SW480 (cell line): Measurements from ENCODE around the gene CCL2.
A peak's percentile ranks its signal among the peaks of the same experiment; 100 is the strongest.

Experiments
- DNase-seq: peaks from one replicate; pipeline ENCODE4 v3.0.0-alpha.2; 2016; ENCODE audit warnings: low spot score

CCL2 gene

DNA sequence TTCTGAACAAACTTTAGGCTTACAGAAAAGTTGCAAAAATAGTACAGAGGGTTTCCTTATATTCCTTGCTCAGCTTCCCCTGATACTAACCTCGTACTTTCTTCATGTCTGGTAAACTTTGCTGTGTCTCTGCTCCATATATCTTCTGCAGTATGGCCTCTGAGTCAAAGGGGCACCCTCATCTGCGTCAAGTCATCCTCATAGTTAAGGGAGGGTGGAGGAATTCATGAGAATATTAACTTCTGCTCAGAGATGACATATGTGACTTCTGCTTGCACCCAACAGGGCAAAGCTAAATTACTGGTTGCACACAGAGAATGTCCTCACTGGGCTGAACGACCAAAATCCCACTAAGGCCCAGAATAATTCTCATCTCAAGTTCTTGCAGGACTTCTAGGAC, 10.6 kb downstream of the CCL2 start:
- no peak for DNase-seq

DNA sequence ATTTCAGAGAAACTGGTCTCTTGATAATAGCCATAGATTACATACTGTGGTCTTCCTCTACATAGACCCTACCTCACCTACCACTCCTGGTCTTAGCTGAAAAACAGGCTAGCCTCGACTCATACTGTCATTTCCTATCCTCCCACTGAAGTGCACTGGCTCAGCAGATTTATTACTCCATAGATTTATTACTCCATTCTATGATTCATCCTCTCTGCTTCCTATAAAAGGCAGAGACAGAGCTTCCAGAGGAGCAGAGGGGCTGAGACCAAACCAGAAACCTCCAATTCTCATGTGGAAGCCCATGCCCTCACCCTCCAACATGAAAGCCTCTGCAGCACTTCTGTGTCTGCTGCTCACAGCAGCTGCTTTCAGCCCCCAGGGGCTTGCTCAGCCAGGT, 14.9 kb downstream of the CCL2 start, which contains the start of gene CCL7:
CCL7 (plus strand) TSS at position 253 of the 400 bp plus-strand sequence; CDS start at position 323, 70 bp downstream.
- DNase-seq: peak; percentile 31

DNA sequence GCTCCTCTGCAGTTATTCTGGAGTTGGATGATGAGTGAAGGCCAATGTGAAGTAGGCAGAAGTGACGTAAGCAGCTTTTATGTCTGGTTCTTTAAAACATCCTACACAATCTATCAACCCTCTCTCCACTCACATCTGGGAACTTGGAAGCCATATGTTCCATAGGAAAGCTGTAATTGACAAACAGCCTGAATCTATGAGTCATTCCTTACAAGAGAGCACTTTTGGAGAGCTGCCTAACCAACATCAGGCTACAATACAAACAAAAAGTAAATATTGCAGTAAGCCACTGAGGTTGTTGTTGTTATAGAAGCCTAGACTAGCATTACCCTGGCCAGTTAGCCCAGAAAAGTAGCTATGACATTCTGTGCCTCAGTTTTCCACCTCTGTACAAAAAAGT, 20.8 kb downstream of the CCL2 start:
- DNase-seq: peak; percentile 33

DNA sequence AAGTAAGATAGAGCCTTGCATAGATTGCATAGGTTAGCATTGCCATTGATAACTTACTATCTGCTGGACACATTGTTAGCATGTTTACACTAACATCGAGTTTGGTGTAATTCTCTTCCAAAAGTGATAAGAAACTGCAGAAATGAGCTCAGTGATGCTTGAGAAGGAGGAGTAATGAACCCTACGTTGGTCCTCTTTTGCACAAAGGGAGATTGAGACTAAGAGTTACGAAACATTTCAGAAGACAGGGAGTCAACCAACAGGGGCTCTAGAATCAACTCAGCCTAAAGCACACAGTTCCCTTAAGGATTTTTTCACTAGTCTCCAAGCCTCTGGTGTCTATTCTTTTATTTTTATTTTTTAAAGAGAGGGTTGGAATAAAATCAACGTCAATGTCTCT, 21.7 kb downstream of the CCL2 start:
- DNase-seq: no peak

DNA sequence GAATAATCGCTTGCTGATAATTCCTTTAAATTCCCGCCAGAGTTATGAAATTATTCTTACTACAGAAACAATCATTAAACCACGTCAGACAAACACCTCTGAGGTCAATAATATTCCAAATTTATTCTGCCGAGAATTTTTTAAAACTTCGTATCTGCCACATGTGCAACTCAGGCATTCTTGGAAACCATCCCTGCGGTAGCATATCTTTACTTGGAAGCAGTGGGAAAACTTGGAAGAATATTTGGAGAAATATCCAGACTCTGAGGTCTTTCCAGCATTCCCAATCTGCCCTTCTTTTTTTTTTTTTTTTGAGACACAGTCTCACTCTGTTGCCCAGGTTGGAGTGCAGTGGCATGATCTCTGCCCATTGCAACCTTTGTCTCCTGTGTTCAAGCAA, 28.5 kb downstream of the CCL2 start:
- DNase-seq: no peak

DNA sequence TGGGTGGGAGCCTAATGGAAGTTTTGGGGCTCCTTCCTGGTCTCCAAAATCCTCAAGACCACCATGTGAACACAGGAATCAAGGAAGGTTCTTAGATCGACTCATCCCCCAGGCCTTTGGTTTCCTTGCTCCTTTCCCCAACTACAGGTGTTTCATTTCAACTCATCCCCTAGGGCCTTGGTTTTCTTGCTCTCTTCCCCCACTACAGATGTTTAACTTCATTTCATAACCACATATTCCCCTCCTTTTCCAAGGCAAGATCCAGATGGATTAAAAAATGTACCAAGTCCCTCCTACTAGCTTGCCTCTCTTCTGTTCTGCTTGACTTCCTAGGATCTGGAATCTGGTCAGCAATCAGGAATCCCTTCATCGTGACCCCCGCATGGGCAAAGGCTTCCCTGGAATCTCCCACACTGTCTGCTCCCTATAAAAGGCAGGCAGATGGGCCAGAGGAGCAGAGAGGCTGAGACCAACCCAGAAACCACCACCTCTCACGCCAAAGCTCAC, 30.3 kb downstream of the CCL2 start, which contains the start of gene CCL11:
CCL11 (plus strand) TSS at position 457 of the 507 bp plus-strand sequence. CDS start 67 bp downstream, outside the sequence.
- no peak for DNase-seq

DNA sequence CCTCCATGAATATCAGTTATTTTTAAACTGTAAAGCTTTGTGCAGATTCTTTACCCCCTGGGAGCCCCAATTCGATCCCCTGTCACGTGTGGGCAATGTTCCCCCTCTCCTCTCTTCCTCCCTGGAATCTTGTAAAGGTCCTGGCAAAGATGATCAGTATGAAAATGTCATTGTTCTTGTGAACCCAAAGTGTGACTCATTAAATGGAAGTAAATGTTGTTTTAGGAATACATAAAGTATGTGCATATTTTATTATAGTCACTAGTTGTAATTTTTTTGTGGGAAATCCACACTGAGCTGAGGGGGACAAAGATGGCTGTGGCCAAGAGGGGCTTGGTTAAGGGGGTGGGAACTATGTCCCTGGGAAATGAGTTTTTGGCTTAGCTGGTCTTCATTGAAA, 32.8 kb downstream of the CCL2 start:
- no peak for DNase-seq

DNA sequence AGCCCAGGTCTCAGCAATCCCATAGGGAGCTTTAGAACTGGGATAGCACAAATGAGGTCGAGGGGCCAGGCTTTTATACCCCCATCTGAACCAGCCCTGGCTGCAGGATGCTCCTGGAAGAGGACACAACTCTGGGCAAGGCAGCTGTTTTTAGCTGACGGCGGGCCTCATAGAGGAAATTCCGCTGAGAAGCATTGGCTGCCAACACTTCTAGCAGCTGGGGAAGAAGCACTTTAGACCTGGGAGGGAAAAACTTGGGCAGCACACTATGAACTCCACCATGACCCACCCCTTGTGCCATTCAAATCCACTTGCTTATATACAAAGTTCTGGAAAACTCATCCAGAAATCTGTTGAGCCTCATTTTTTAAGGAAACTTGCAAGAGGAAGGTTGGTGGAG, 35.5 kb downstream of the CCL2 start:
- DNase-seq: no peak

DNA sequence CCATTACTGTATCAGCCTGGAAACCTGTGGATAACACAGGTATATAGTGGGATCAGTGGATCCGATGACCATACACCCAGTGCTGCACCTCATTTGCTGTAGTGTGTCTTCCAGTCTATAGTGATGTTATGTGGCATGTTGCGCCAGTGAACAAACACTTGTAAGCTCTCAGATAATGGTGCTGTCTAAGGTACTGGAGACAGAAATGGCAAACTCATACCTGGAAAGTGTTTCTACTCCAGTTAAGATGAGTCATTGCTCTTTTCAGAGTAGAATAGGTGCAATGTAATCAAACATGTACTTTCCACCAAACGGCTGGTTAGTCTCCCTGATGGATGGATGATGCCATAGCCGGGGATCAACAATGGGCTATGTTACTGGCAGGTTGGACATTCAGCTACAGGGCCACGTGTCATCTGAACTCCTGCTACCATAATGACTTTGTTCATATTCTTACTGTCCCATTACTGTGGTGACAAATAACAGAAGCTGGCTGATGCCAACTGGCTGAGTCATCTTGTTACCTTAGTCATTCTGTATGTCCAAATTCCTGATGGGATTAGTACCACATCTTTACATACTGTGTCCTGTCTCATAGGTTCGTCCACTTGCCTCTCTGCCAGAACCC, 36.8 kb downstream of the CCL2 start:
- peak; percentile 90 for DNase-seq

DNA sequence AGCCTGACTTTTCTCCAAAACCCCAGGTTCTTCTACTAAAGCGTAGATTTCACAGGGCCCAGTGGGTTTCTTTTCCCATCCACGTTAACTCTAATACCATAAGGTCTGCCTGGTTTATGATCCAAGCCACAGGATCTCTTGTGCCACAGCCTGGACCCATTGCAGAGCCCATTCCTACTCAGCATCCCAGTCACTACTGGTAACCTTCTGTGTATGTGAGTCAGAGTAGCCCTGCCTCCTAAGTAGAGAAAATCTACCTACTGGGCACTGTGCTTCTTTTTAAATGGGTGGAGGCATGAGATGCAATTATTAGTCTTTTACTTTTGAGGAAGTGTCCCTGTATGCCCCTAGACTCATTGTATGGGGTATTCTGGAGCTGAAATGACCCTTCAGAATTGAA, 43.9 kb downstream of the CCL2 start:
- DNase-seq: no peak

DNA sequence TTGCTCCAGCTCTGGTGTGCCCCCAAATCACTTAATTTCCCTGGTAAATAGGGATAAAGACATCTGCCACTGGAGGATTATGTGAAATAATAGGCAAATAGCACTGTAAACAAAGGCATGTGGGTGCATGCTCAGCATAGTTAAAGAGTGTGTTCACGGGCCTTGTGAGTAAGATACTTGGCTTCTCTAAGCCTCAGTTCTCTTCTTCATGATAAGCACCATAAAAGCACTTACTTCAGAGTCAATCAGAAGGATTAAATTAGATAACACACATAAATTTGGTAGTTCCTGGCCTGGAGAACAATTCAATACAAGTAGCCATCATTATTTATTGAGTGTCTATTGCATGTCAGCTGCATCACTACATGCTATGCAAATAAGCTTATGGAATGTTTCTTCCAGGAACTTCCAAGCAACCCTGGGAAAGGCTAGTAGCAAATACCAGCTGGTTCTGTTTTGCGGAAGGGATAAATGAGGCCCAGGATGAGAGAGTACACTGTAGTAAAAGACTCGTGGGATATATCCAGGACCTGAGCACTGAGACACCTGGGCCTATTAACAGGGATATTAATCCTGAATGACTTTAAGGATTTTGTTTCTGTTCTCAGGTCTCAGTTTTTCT, 45.0 kb downstream of the CCL2 start:
- no peak for DNase-seq

DNA sequence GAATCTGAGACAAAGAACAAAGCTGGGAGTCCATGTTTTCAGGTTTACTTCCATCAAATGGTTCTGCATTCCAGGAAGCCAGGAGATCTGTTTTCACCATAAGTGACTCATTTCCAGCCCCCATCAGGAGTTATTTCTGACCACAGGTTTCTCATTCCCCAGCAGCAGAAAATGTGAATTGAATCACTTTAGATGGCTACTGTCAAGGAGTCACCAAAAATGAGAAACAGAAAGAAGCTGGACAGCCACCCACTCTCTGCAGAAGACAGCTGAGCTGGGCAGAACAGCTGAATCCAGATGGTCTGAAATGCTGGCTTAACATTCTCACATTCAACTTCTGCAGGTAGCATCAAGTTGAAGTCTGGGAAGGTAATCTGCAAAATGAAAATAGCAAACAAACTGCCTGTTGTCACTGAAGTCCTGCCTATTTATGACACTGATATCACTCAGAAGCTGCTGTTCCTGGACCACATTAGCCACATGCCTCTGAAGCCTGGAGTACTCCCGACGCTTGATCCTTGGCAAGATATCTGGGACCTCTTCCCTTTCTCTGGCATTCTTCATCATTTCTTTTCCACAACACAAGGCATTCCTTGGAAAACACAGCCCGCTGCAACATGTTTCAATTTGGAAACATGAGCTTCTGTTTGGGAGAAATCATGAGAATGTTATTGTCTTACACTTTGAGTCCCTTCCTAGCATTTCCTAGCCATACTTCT, 45.7 kb downstream of the CCL2 start:
- peak; percentile 47 for DNase-seq

DNA sequence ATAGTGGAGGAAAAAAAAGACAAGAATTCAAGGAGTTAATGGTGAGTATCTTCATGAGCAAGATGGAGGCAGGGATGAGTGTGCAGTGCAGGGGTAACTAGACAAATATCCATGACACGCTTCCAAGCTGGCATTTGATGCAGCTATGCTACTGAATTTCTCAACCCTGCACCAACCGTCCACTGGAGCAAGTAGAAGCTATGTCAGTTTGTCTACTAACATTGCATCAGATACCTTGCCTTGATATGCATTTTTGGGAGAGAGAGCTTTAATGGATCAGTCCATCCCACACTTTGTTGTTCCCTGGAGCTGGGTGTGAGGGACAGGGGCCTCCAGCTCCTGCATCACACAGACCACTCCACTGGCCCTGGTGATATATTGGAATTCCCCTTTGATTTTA, 46.9 kb downstream of the CCL2 start:
- DNase-seq: no peak

DNA sequence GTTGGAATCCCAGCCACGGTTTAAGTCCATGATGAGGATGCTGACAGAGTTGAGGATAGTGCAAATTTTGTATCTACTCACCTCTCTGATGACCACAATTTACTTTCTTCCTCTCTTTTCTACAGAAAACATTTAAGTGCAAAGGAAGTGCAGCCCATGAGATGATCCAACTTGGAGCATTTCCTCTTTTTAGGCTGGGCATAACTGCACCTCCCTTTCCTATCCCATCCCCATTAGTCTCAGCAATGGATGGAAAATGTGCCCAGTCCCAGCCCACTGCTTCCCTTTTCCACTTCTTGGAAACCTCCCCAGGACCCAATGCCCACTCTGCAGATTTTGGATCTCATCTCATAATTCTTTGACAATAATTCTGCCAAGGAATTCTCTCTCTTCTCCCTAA, 47.6 kb downstream of the CCL2 start:
- no peak for DNase-seq

DNA sequence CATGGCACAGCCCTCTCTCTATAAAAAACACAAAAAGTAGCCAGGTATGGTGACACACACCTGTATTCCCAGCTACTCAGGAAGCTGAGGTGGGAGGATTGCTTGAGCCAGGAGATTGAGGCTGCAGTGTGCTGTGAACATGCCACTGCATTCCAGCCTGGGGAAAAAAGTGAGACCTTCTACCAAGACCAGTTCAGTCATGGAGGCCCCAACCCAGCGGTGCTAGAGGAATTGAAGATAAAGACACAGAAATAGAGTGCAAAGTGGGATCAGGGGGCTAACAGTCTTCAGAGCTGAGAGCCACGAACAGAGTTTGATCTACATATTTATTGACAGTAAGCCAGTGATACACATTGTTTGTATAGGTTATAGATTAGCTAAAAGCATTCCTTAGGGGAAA, 48.5 kb downstream of the CCL2 start:
- DNase-seq: no peak

DNA sequence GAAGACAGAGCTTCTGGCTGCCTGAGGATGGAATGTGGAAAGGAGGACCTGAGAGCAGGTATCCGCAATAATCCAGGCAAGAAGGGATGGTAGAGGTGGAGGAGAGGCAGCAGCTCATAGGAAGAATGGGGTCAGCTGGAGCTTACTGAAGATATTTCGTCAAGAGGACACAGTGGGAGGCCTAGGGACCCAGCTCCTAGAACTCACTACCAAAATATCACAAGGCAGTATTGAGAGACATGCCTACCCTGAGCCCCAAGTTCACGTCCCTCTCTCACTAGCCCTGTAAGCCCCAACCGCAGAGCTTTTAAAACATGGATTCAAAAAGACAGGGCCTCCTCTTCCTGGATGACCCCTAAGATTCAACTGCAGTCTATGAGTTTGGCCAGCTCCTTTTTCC, 50.0 kb downstream of the CCL2 start:
- DNase-seq: no peak

DNA sequence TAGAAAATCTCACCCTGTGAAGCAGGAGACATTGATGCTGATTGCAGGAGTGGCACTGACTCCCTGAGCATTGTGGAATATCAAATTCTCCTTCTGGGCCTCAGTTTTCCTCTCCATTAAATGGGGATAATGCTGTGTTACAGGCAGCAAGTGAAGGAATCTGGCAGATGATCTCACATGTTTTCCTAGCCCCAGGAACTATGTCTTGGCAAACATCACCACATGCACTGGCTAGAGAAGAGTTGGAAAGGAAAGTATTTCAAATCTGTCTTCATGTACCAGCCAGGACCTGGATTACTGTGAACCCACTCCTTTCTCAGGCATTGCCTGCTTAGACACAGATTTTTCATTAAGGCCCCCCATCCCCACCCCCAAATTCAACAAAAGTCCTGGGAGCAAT, 50.5 kb downstream of the CCL2 start:
- DNase-seq: no peak

DNA sequence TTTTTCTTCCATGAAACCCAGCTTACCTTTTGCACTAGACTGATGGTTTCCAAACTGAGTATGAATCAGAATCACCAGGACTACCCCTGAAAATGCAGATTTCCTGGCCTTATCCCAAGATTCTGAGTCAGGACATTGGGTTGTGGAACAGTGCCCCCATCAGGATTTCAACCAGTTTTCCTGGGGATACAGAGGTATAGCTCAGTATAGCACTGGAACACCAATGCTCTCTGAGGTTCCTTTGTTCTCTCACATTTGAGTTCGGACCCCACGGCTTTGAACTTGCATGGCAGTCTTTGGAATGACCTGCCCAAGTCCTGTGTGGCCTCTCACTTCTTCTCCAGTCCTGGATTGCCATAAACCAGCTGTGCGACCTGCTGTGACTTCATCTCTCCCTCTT, 51.4 kb downstream of the CCL2 start:
- peak; percentile 15 for DNase-seq
